HepG2 (cell line): Measurements from ENCODE around the gene PPP6R2. TPM values are rescaled to one million over a fixed set of nuclear protein-coding genes. Genes with fewer than 3 reads are reported as not detected.

Experiments used
- CBFB ChIP-seq: sonication (generic); formaldehyde crosslinking; IDR thresholded peaks from 2 replicates; pipeline ENCODE4 v1.4.0; 2020; ENCODE audit warnings: missing genetic modification reagents
- ETV5 ChIP-seq: IDR thresholded peaks from 2 replicates; pipeline ENCODE4 v1.6.1; 2018; ENCODE audit warnings: missing biosample characterization, missing genetic modification reagents, inconsistent platforms, borderline replicate concordance
- KMT2A ChIP-seq: sonication (generic); formaldehyde crosslinking; IDR thresholded peaks from 2 replicates; pipeline ENCODE4 v1.4.0; 2020; ENCODE audit warnings: missing genetic modification reagents
- MLXIP ChIP-seq: sonication (generic); formaldehyde crosslinking; IDR thresholded peaks from 2 replicates; pipeline ENCODE4 v1.9.0; 2021; ENCODE audit warnings: missing genetic modification reagents, borderline replicate concordance
- PATZ1 ChIP-seq: sonication (generic); formaldehyde crosslinking; IDR thresholded peaks from 2 replicates; pipeline ENCODE4 v1.4.0; 2020; ENCODE audit warnings: missing genetic modification reagents
- TFDP2 ChIP-seq: sonication (generic); formaldehyde crosslinking; IDR thresholded peaks from 2 replicates; pipeline ENCODE4 v1.4.0; 2020; ENCODE audit warnings: missing genetic modification reagents
- THYN1 ChIP-seq: sonication (generic); formaldehyde crosslinking; IDR thresholded peaks from 2 replicates; pipeline ENCODE4 v1.8.1; 2023; ENCODE audit warnings: low read depth, mild to moderate bottlenecking, moderate library complexity, missing genetic modification reagents, borderline replicate concordance
- UBTF ChIP-seq: sonication (generic); formaldehyde crosslinking; IDR thresholded peaks from 2 replicates; pipeline ENCODE4 v1.4.0; 2020; ENCODE audit warnings: mild to moderate bottlenecking, missing genetic modification reagents
- XRCC5 ChIP-seq: fragments of 200-400 bp; formaldehyde crosslinking; optimal IDR thresholded peaks from 2 replicates; pipeline ENCODE3; 2017; ENCODE audit warnings: mild to moderate bottlenecking, low read length
- ZNF235 ChIP-seq: sonication (generic); formaldehyde crosslinking; IDR thresholded peaks from 2 replicates; pipeline ENCODE4 v1.8.1; 2023; ENCODE audit warnings: mild to moderate bottlenecking, missing genetic modification reagents, borderline replicate concordance
- ZNF574 ChIP-seq: sonication (generic); formaldehyde crosslinking; IDR thresholded peaks from 2 replicates; pipeline ENCODE4 v1.4.0; 2020; ENCODE audit warnings: missing genetic modification reagents
- ZNF746 ChIP-seq: sonication (generic); formaldehyde crosslinking; IDR thresholded peaks from 2 replicates; pipeline ENCODE4 v1.8.0; 2022; ENCODE audit warnings: mild to moderate bottlenecking, missing genetic modification reagents
- polyA plus RNA-seq, 8 experiments: library from polyadenylated mRNA; depleted of rRNA in 3 of 8; stranded (reverse) in 7 of 8; unstranded in 1 of 8; fragments of >200 nt; fragmentation: Illumina TruSeq in 4 of 8; extraction: Trizol in 4 of 8; gene quantifications; 2 replicates each; pipeline versions ENCODE4 v1.2.1 to v1.2.3, GENCODE V29; 2011 to 2016; ENCODE audit warnings: low read depth in 4 of 8, missing spikeins in 1 of 8, mixed read lengths in 1 of 8; ENCODE audit not compliant: insufficient read depth in 1 of 8
- total RNA-seq, 5 experiments: library from RNA; depleted of rRNA; stranded (reverse); fragments of >200 nt; fragmentation: Illumina TruSeq; extraction: Trizol; gene quantifications; 2 replicates each; pipeline ENCODE4 v1.2.3, GENCODE V29; 2016; ENCODE audit warnings: low read depth in 1 of 5

PPP6R2 gene
- total and polyA plus RNA-seq, 2 of the 13 experiments (the other 11 are each of a cell fraction or from before 2014, with no cell fraction given) = 55.0 to 102 TPM

- TF ChIP-seq ZNF574 (0 out of 2 replicates have a peak, but pooled peaks have one; percentile 12), XRCC5 (peak; percentile 43), UBTF (CRISPR knock-in tag) (peak; percentile 32; the same call in 1 of the 2 replicates), ZNF746 (CRISPR knock-in tag) (no peak), PATZ1 (CRISPR knock-in tag) (peak; percentile 39; the same call in 1 of the 2 replicates), MLXIP (CRISPR knock-in tag) (no peak), ETV5 (CRISPR knock-in tag) (0 out of 2 replicates have a peak, but pooled peaks have one; percentile 8), CBFB (CRISPR knock-in tag) (no peak), THYN1 (CRISPR knock-in tag) (no peak), ZNF235 (peak; percentile 60; the same call in 1 of the 2 replicates), KMT2A (CRISPR knock-in tag) (0 out of 2 replicates have a peak, but pooled peaks have one; percentile 38), TFDP2 (CRISPR knock-in tag) (peak; percentile 43; the same call in 1 of the 2 replicates)
Measured at GRCh38 chr22:50474710-50475651, 131.9 kb downstream of the PPP6R2 start, which contains the start of gene SBF1 (continued).
